Measurements from ENCODE around the gene SRRM4.

- no peak for TF ChIP-seq CTCF (IDR thresholded peaks at IDR 0.05)
- TF ChIP-seq USF2 (CRISPR knock-in tag; IDR thresholded peaks at IDR 0.05), result no peak
- no peak for TF ChIP-seq TEAD4 (CRISPR knock-in tag; IDR thresholded peaks at IDR 0.05)
Observed at GRCh38 chr12:119130523-119130922, 149.2 kb downstream of the SRRM4 start.

Measured in WTC11 (cell line).